Neural progenitor cell (in vitro differentiated cells): Measurements from ENCODE around the gene MYBL2. TPM values are rescaled to one million over a fixed set of nuclear protein-coding genes. Genes with fewer than 3 reads are reported as not detected.

Experiments used
- DNase-seq: peaks from one replicate; pipeline ENCODE4 v3.0.0-alpha.2; 2016; ENCODE audit warnings: low spot score
- H2AFZ ChIP-seq: fragments of 200-600 bp; sonication (generic); replicated peaks from 2 replicates; pipeline ENCODE4 v1.6.1; 2016; ENCODE audit warnings: antibody characterized with exemption
- H3F3A ChIP-seq: fragments of 200-600 bp; sonication (generic); 2 replicates; pipeline ENCODE4 v1.6.1; 2016; ENCODE audit warnings: antibody characterized with exemption, low read depth
- H3K27ac ChIP-seq: fragments of 200-600 bp; sonication (generic); 2 replicates; pipeline ENCODE4 v1.5.1; 2016; ENCODE audit warnings: mild to moderate bottlenecking
- H3K27me3 ChIP-seq: fragments of 200-600 bp; sonication (generic); 2 replicates; pipeline ENCODE4 v1.6.1; 2016; ENCODE audit warnings: mild to moderate bottlenecking, moderate library complexity
- H3K36me3 ChIP-seq: fragments of 200-600 bp; sonication (generic); 2 replicates; pipeline ENCODE4 v1.5.1; 2016
- H3K4me1 ChIP-seq: fragments of 200-600 bp; sonication (generic); 2 replicates; pipeline ENCODE4 v1.6.1; 2016; ENCODE audit warnings: mixed run types
- H3K4me2 ChIP-seq: fragments of 200-600 bp; sonication (generic); 2 replicates; pipeline ENCODE4 v1.6.1; 2016
- H3K4me3 ChIP-seq: fragments of 200-600 bp; sonication (generic); 2 replicates; pipeline ENCODE4 v1.5.1; 2016
- H3K79me2 ChIP-seq: fragments of 200-600 bp; sonication (generic); 2 replicates; pipeline ENCODE4 v1.6.1; 2016; ENCODE audit warnings: low read depth
- H3K9ac ChIP-seq: fragments of 200-600 bp; sonication (generic); 2 replicates; pipeline ENCODE4 v1.6.1; 2016
- H3K9me3 ChIP-seq: fragments of 200-600 bp; sonication (generic); 2 replicates; pipeline ENCODE4 v1.5.1; 2016; ENCODE audit warnings: low read depth
- H4K20me1 ChIP-seq: fragments of 200-600 bp; sonication (generic); 2 replicates; pipeline ENCODE4 v1.6.1; 2016; ENCODE audit warnings: low read depth
- H3K27ac Mint-ChIP-seq: 3 replicates; pipeline ENCODE4 v1.8.0; 2021; ENCODE audit warnings: mixed read lengths
- H3K27me3 Mint-ChIP-seq: 2 replicates; pipeline ENCODE4 v1.8.0; 2022; ENCODE audit warnings: low read depth, mild to moderate bottlenecking, inconsistent platforms, moderate library complexity, mixed read lengths; ENCODE audit not compliant: insufficient read depth
- H3K36me3 Mint-ChIP-seq: 3 replicates; pipeline ENCODE4 v1.8.0; 2021; ENCODE audit warnings: mixed read lengths
- H3K4me1 Mint-ChIP-seq: 3 replicates; pipeline ENCODE4 v1.8.0; 2021; ENCODE audit warnings: mixed read lengths
- H3K4me3 Mint-ChIP-seq: 3 replicates; pipeline ENCODE4 v1.8.0; 2021; ENCODE audit warnings: mild to moderate bottlenecking, moderate library complexity, mixed read lengths
- H3K9me3 Mint-ChIP-seq: 3 replicates; pipeline ENCODE4 v1.8.0; 2020; ENCODE audit warnings: mixed read lengths
- CTCF ChIP-seq: fragments of 200-600 bp; sonication (generic); IDR thresholded peaks from 2 replicates; pipeline ENCODE4 v1.5.1; 2017; ENCODE audit warnings: antibody characterized with exemption, mild to moderate bottlenecking
- EZH2 ChIP-seq: fragments of 200-600 bp; sonication (generic); IDR thresholded peaks from 2 replicates; pipeline ENCODE4 v1.6.1; 2017; ENCODE audit warnings: antibody characterized with exemption, mild to moderate bottlenecking, moderate library complexity
- EZH2phosphoT487 ChIP-seq: fragments of 200-600 bp; sonication (generic); IDR thresholded peaks from 2 replicates; pipeline ENCODE4 v1.6.1; 2017; ENCODE audit warnings: antibody characterized with exemption
- total RNA-seq: library from RNA; depleted of rRNA; stranded (reverse); fragments of >200 nt; gene quantifications from 2 replicates; pipeline ENCODE4 v1.2.3, GENCODE V29; 2015; ENCODE audit warnings: low replicate concordance

MYBL2 gene
- total RNA-seq, 1 donor from 2014 or later: 28.8 TPM

GRCh38 chr20:43752051-43752360, 85.1 kb downstream of the MYBL2 start:
- Histone ChIP-seq H3K9me3 (no peaks in the 10 kb centered on the region), H3K36me3 (no peaks in the 10 kb centered on the region), H2AFZ (no peak overlapping the region), H3K4me2 (no peak overlapping the region), H3K9ac (no peak overlapping the region), H3K27ac (no peak overlapping the region), H3K79me2 (no peaks in the 10 kb centered on the region), H3K4me1 (no peaks in the 10 kb centered on the region), H4K20me1 (no peaks in the 10 kb centered on the region), H3K27me3 (no peaks in the 10 kb centered on the region), H3F3A (no peaks in the 10 kb centered on the region), H3K4me3 (no peak overlapping the region)
- Mint-ChIP-seq H3K9me3 (peaks cover 6% of the 10 kb centered on the region), H3K27ac (no peak overlapping the region), H3K4me3 (no peak overlapping the region), H3K27me3 (peaks cover 10% of the 10 kb centered on the region), H3K36me3 (no peaks in the 10 kb centered on the region), H3K4me1 (peaks cover 5% of the 10 kb centered on the region)
- TF ChIP-seq EZH2phosphoT487 (no peak), CTCF (no peak), EZH2 (no peak)
- DNase-seq: no peak

GRCh38 chr20:43752561-43753301, 85.8 kb downstream of the MYBL2 start:
- no peaks in the 10 kb centered on the region for H3K36me3 ChIP-seq
- H3K9ac ChIP-seq: no peak overlapping the region
- H2AFZ ChIP-seq: no peak overlapping the region
- H3K27ac ChIP-seq: no peak overlapping the region
- no peak for TF ChIP-seq EZH2
- no peak for TF ChIP-seq CTCF
- no peak for TF ChIP-seq EZH2phosphoT487
- H3F3A ChIP-seq: no peaks in the 10 kb centered on the region
- Mint-ChIP-seq H3K4me3 (no peak overlapping the region), H3K9me3 (peaks cover 6% of the 10 kb centered on the region), H3K27me3 (peaks cover 10% of the 10 kb centered on the region), H3K36me3 (no peaks in the 10 kb centered on the region), H3K4me1 (peaks cover 5% of the 10 kb centered on the region), H3K27ac (no peak overlapping the region)
- H3K9me3 ChIP-seq: no peaks in the 10 kb centered on the region
- no peak overlapping the region for H3K4me2 ChIP-seq
- H3K79me2 ChIP-seq: no peaks in the 10 kb centered on the region
- no peaks in the 10 kb centered on the region for H3K27me3 ChIP-seq
- H4K20me1 ChIP-seq: no peaks in the 10 kb centered on the region
- H3K4me1 ChIP-seq: no peaks in the 10 kb centered on the region
- no peak for DNase-seq
- H3K4me3 ChIP-seq: no peak overlapping the region

GRCh38 chr20:43755390-43755789, 88.5 kb downstream of the MYBL2 start:
- Histone ChIP-seq H3K4me1 (no peaks in the 10 kb centered on the region), H3K9me3 (no peaks in the 10 kb centered on the region), H3K9ac (no peak overlapping the region), H3K27me3 (no peaks in the 10 kb centered on the region), H3K36me3 (no peaks in the 10 kb centered on the region), H2AFZ (no peak overlapping the region), H3K79me2 (no peaks in the 10 kb centered on the region), H3F3A (no peaks in the 10 kb centered on the region), H3K27ac (no peak overlapping the region), H4K20me1 (no peaks in the 10 kb centered on the region), H3K4me2 (no peak overlapping the region), H3K4me3 (no peak overlapping the region)
- TF ChIP-seq CTCF: no peak
- no peak for TF ChIP-seq EZH2phosphoT487
- no peak for TF ChIP-seq EZH2
- H3K27ac Mint-ChIP-seq: no peak overlapping the region
- H3K4me1 Mint-ChIP-seq: no peaks in the 10 kb centered on the region
- peaks cover 7% of the 10 kb centered on the region for H3K27me3 Mint-ChIP-seq
- no peak overlapping the region for H3K4me3 Mint-ChIP-seq
- H3K9me3 Mint-ChIP-seq: peaks cover 6% of the 10 kb centered on the region
- DNase-seq: no peak
- no peaks in the 10 kb centered on the region for H3K36me3 Mint-ChIP-seq
